KMS-11 (cell line): ENCODE results near the gene STXBP1.

ENCODE experiments used
- H2AFZ ChIP-seq: fragments of 200-600 bp; sonication (generic); 2 replicates; pipeline ENCODE4 v1.6.1; 2016; ENCODE audit warnings: antibody characterized with exemption, mixed run types, low read depth
- H3K27ac ChIP-seq: fragments of 200-600 bp; sonication (generic); 2 replicates; pipeline ENCODE4 v1.6.1; 2016; ENCODE audit warnings: mild to moderate bottlenecking, mixed run types
- H3K27me3 ChIP-seq: fragments of 200-600 bp; sonication (generic); 2 replicates; pipeline ENCODE4 v1.6.1; 2017; ENCODE audit warnings: mild to moderate bottlenecking, low read depth, mixed run types, moderate library complexity; ENCODE audit not compliant: insufficient read depth
- H3K36me3 ChIP-seq: fragments of 200-600 bp; sonication (generic); 2 replicates; pipeline ENCODE4 v1.6.1; 2017; ENCODE audit warnings: mild to moderate bottlenecking, mixed run types; ENCODE audit not compliant: insufficient read depth
- H3K4me1 ChIP-seq: fragments of 200-600 bp; sonication (generic); 2 replicates; pipeline ENCODE4 v1.6.1; 2016; ENCODE audit warnings: mild to moderate bottlenecking, low read depth, mixed run types; ENCODE audit not compliant: poor library complexity, severe bottlenecking
- H3K4me2 ChIP-seq: fragments of 200-600 bp; sonication (generic); 2 replicates; pipeline ENCODE4 v1.7.0; 2016; ENCODE audit warnings: mild to moderate bottlenecking, mixed run types
- H3K4me3 ChIP-seq: fragments of 200-600 bp; sonication (generic); IDR thresholded peaks from 2 replicates; pipeline ENCODE4 v1.6.1; 2017; ENCODE audit warnings: low read depth, low read length, mixed read lengths; ENCODE audit not compliant: insufficient read depth
- H3K79me2 ChIP-seq: fragments of 200-600 bp; sonication (generic); 2 replicates; pipeline ENCODE4 v1.6.1; 2016; ENCODE audit warnings: low read depth, mixed run types; ENCODE audit not compliant: insufficient read depth
- H3K9ac ChIP-seq: fragments of 200-600 bp; sonication (generic); 2 replicates; pipeline ENCODE4 v1.6.1; 2016; ENCODE audit warnings: mild to moderate bottlenecking, mixed run types
- H4K20me1 ChIP-seq: fragments of 200-600 bp; sonication (generic); 2 replicates; pipeline ENCODE4 v1.6.1; 2016; ENCODE audit warnings: mild to moderate bottlenecking, mixed run types; ENCODE audit not compliant: insufficient read depth
- CTCF ChIP-seq: fragments of 200-600 bp; sonication (generic); conservative IDR thresholded peaks from 2 replicates; pipeline ENCODE4 v1.6.1; 2017; ENCODE audit warnings: low read depth, mild to moderate bottlenecking, antibody characterized with exemption, low read length, moderate library complexity, mixed read lengths

STXBP1 gene

GRCh38 chr9:127700594-127701255, 88.6 kb downstream of the STXBP1 start:
- H3K36me3 ChIP-seq, result no peaks in the 10 kb centered on the region
- peaks cover 13% of the 10 kb centered on the region for H3K4me1 ChIP-seq
- no peaks in the 10 kb centered on the region for H4K20me1 ChIP-seq
- no peaks in the 10 kb centered on the region for H3K27me3 ChIP-seq
- no peak overlapping the region for H2AFZ ChIP-seq
- H3K9ac ChIP-seq, result no peak overlapping the region
- no peaks in the 10 kb centered on the region for H3K79me2 ChIP-seq
- 0 out of 2 replicates have a peak overlapping the region, but pooled peaks have one; percentile 5 for H3K27ac ChIP-seq
- no peak overlapping the region for H3K4me2 ChIP-seq
- no peak for TF ChIP-seq CTCF
- no peak overlapping the region for H3K4me3 ChIP-seq

- no peaks in the 10 kb centered on the region for H3K36me3 ChIP-seq
- peaks cover 13% of the 10 kb centered on the region for H3K4me1 ChIP-seq
- TF ChIP-seq CTCF, result no peak
- H3K4me2 ChIP-seq, result no peak overlapping the region
- no peak overlapping the region for H3K9ac ChIP-seq
- no peak overlapping the region for H3K4me3 ChIP-seq
- no peaks in the 10 kb centered on the region for H3K79me2 ChIP-seq
- H2AFZ ChIP-seq, result no peak overlapping the region
- no peaks in the 10 kb centered on the region for H4K20me1 ChIP-seq
- H3K27ac ChIP-seq, result no peak overlapping the region
- no peaks in the 10 kb centered on the region for H3K27me3 ChIP-seq
These were observed 91.3 kb downstream of the STXBP1 start for GRCh38 chr9:127703289-127703946.

GRCh38 chr9:127705577-127706379, 93.7 kb downstream of the STXBP1 start:
- no peak overlapping the region for H3K4me3 ChIP-seq
- no peaks in the 10 kb centered on the region for H3K27me3 ChIP-seq
- H3K4me1 ChIP-seq, result peaks cover 7% of the 10 kb centered on the region
- H3K36me3 ChIP-seq, result no peaks in the 10 kb centered on the region
- no peak for TF ChIP-seq CTCF
- H3K4me2 ChIP-seq, result no peak overlapping the region
- H3K9ac ChIP-seq, result no peak overlapping the region
- H2AFZ ChIP-seq, result no peak overlapping the region
- H3K27ac ChIP-seq, result no peak overlapping the region
- H3K79me2 ChIP-seq, result no peaks in the 10 kb centered on the region
- H4K20me1 ChIP-seq, result no peaks in the 10 kb centered on the region

GRCh38 chr9:127706836-127707241, 94.8 kb downstream of the STXBP1 start, which contains the start of gene CFAP157:
TSS of gene CFAP157 (plus strand) at chr9:127706988. CDS start at chr9:127707032, 44 bp downstream.
- Histone ChIP-seq H4K20me1 (no peaks in the 10 kb centered on the region), H3K27ac (no peak within 1 kb of the TSS), H3K4me1 (peaks cover 7% of the 10 kb centered on the region), H3K4me3 (no peak within 1 kb of the TSS), H2AFZ (no peak within 1 kb of the TSS), H3K4me2 (no peak within 1 kb of the TSS), H3K9ac (no peak within 1 kb of the TSS), H3K36me3 (no peaks in the 10 kb centered on the region), H3K79me2 (no peaks in the 10 kb centered on the region), H3K27me3 (no peaks in the 10 kb centered on the region)
- no peak for TF ChIP-seq CTCF
